ENCODE results near the gene SMAP1. TPM values are rescaled to one million over a fixed set of nuclear protein-coding genes. Genes with fewer than 3 reads are reported as not detected.

The SMAP1 gene
- total and polyA plus RNA-seq, 11 donors, result 10.9 to 35.1 (median 29.9) TPM

DNA sequence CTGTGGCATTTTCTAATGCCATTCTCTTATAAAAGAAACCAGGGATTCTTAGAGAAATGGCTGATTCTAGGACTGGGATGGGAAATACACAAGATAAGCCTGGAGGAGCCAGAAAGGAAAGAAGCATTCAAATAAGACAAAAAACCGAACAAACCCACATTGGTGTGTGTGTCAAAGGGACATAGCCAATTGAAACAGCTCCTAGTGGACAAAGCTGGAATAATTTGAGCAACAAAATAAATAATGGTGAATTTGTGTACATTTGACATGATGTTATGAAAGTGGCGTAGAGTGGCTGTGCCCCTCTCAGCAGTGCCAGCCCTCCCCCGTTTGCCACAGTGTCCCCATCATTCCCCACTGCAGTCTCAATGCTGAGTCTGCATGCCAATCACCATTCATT, 233.6 kb downstream of the SMAP1 start:
- no peak overlapping the region for H3K4me3 ChIP-seq
- whole genome bisulfite sequencing, 4 donors, result 81 to 89% (median 86%) methylated on average over 3 of the region's 3 CpGs
- DNase-seq (no peak), ATAC-seq (no peak)
- TF ChIP-seq, protein P1, sequence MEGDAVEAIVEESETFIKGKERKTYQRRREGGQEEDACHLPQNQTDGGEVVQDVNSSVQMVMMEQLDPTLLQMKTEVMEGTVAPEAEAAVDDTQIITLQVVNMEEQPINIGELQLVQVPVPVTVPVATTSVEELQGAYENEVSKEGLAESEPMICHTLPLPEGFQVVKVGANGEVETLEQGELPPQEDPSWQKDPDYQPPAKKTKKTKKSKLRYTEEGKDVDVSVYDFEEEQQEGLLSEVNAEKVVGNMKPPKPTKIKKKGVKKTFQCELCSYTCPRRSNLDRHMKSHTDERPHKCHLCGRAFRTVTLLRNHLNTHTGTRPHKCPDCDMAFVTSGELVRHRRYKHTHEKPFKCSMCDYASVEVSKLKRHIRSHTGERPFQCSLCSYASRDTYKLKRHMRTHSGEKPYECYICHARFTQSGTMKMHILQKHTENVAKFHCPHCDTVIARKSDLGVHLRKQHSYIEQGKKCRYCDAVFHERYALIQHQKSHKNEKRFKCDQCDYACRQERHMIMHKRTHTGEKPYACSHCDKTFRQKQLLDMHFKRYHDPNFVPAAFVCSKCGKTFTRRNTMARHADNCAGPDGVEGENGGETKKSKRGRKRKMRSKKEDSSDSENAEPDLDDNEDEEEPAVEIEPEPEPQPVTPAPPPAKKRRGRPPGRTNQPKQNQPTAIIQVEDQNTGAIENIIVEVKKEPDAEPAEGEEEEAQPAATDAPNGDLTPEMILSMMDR (IDR thresholded peaks at IDR 0.05), result peak in 2 of 12 donors; percentile 8 to 23
- no peak for TF ChIP-seq POLR2A (IDR thresholded peaks at IDR 0.05)
- H3K27me3 ChIP-seq, result no peaks in the 10 kb centered on the region
- peaks cover 0 to 5% (median 0%) of the 10 kb centered on the region in 12 donors for H3K4me1 ChIP-seq
- no peaks in the 10 kb centered on the region for H3K9me3 ChIP-seq
- H3K27ac ChIP-seq, result no peak overlapping the region
- intact Hi-C loops (cut with DNase I), result no loop called here
- H3K36me3 ChIP-seq, result no peaks in the 10 kb centered on the region

DNA sequence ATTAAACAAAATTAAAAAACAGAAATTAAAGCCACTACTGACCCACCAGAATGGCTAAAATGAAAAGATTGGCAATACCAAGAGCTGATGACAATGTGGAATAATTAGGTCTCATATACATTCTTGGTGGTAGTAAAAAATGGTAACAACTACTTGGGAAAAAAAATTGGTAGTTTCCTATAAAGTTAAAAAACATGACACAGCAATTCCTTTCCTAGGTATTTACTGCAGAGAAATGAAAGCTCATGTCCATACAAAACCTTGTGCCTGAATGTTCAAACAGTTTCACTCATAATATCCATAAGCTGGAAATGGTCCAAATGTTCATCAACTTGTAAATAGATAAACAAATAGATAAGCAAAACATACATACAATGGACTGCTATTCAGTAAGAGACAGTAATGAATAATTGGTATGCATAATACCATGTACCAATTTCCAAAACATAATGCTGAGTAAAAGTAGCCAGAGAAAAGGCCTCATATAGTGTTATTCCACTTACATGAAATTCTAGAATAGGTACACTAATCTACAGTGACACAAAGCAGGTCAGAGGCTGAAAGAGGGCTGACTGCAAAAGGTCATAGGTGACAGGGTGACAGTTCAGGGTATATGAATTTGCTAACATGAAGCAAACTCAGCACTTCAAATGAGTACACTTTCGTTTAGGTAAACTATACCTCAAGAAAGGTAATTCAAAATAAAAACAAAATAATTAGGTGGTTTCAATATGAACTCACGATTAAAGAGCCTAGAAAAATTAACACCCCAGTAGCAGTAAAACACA, 236.2 kb downstream of the SMAP1 start:
- DNase-seq (no peak), ATAC-seq (no peak)
- Histone ChIP-seq H3K27ac (no peak overlapping the region), H3K27me3 (no peaks in the 10 kb centered on the region), H3K9me3 (no peaks in the 10 kb centered on the region), H3K36me3 (no peaks in the 10 kb centered on the region), H3K4me3 (no peak overlapping the region), H3K4me1 (peaks cover 0 to 5% (median 0%) of the 10 kb centered on the region in 12 donors)
- no peak for TF ChIP-seq POLR2A (IDR thresholded peaks at IDR 0.05)
- 62 to 80% (median 77%) methylated on average over 2 of the region's 2 CpGs for WGBS, 4 donors
- intact Hi-C loops (cut with DNase I), result no loop called here

DNA sequence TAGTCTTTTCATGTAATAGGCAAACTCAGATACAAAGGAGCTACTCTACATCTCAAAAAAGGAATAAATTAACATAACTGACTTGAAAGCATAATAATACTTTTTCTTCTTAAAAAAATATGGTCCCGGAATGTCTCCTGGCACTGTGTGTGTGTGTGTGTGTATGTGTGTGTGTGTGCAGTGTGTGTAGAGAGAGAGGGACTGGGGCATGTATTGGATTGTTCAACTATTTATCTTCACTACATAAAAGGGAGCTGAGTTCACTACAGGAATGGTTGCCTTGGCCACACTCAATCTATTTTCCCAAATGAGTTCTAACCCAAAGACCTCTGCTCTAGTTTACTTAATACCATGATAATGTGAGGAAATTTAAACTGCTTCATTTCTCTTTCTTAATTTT, 238.1 kb downstream of the SMAP1 start:
- Histone ChIP-seq H3K4me1 (no peaks in the 10 kb centered on the region), H3K27ac (no peak overlapping the region), H3K9me3 (no peaks in the 10 kb centered on the region), H3K36me3 (no peaks in the 10 kb centered on the region), H3K4me3 (no peak overlapping the region), H3K27me3 (no peaks in the 10 kb centered on the region)
- intact Hi-C loops (cut with DNase I), result no loop called here
- 73 to 88% (median 85%) methylated on average over 1 of the region's 1 CpG for WGBS, 4 donors
- ATAC-seq (no peak), DNase-seq (no peak)
- TF ChIP-seq POLR2A (IDR thresholded peaks at IDR 0.05), result no peak
- TF ChIP-seq, protein P1 (IDR thresholded peaks at IDR 0.05), result no peak

Other genes starting within 250 kb of the SMAP1 start
- 10 to 100 TPM in 8 of 9 donors, 1 to 10 TPM in 1; 8.8 to 21.3 (median 14.3) TPM for gene SDHAF4, start 101.0 kb upstream of the SMAP1 start, total RNA-seq
- 10 to 100 TPM in 1 of 2 donors, 1 to 10 TPM in 1; 7.4 to 32.5 TPM for gene SDHAF4, start 101.0 kb upstream of the SMAP1 start, polyA plus RNA-seq

Data from heart left ventricle (tissue), 16 donors.